Heart right ventricle (tissue), 16 donors: Measurements from ENCODE around the gene HPX. TPM values are rescaled to one million over a fixed set of nuclear protein-coding genes. Genes with fewer than 3 reads are reported as not detected.
A peak's percentile ranks its signal among the peaks of the same experiment; 100 is the strongest.

Source experiments
- ATAC-seq, 8 donors: fragments of 200-7000 bp; cut with Tn5 transposase; one replicate each; pipeline ENCODE4 v1.9.1; 2020; ENCODE audit warnings: mild to moderate bottlenecking in 8 of 8, moderate library complexity in 8 of 8, moderate number of reproducible peaks in 1 of 8
- DNase-seq, 2 donors: peaks; one replicate each; pipeline ENCODE4 v3.0.0-alpha.2; 2020
- H3K27ac ChIP-seq, 10 donors: fragments of 200-600 bp; sonication (generic) in 2 of 10; one replicate each; pipeline versions ENCODE4 v1.5.0 to v1.8.0; 2020 to 2022; ENCODE audit warnings: mild to moderate bottlenecking in 3 of 10
- H3K27me3 ChIP-seq, 7 donors: fragments of 200-600 bp; one replicate each; pipeline ENCODE4 v1.8.0; 2021 to 2022; ENCODE audit warnings: mild to moderate bottlenecking in 2 of 7
- H3K36me3 ChIP-seq, 9 donors: fragments of 200-600 bp; sonication (generic) in 1 of 9; one replicate each; pipeline versions ENCODE4 v1.5.0 to v1.8.0; 2020 to 2022; ENCODE audit warnings: mild to moderate bottlenecking in 2 of 9
- H3K4me1 ChIP-seq, 9 donors: fragments of 200-600 bp; sonication (generic) in 1 of 9; one replicate each; pipeline versions ENCODE4 v1.5.0 to v1.8.0; 2020 to 2022; ENCODE audit warnings: mild to moderate bottlenecking in 4 of 9
- H3K4me3 ChIP-seq, 10 donors: fragments of 200-600 bp; sonication (generic) in 2 of 10; one replicate each; pipeline versions ENCODE4 v1.5.0 to v1.8.0; 2020 to 2022; ENCODE audit warnings: mild to moderate bottlenecking in 7 of 10, moderate library complexity in 2 of 10
- H3K9me3 ChIP-seq, 11 donors: fragments of 200-600 bp in 10 of 11; sonication (generic) in 2 of 11; one replicate each; pipeline versions ENCODE4 v1.5.0 to v1.8.0; 2013 to 2022; ENCODE audit warnings: mild to moderate bottlenecking in 2 of 11, control low read depth in 1 of 11, moderate library complexity in 1 of 11
- CTCF ChIP-seq, 9 donors: fragments of 200-600 bp; sonication (generic) in 2 of 9; IDR thresholded peaks; one replicate each; pipeline versions ENCODE4 v1.5.0 to v1.8.0; 2021 to 2022; ENCODE audit warnings: antibody characterized with exemption in 9 of 9, mild to moderate bottlenecking in 5 of 9, moderate library complexity in 1 of 9
- WGBS, 2 donors: extraction: QIAGEN DNeasy Blood & Tissue Kit; methylation state at CpG; one replicate each; pipeline ENCODE4 v1.1.7; 2013; ENCODE audit warnings: inconsistent platforms in 1 of 2; 5-methylcytosine and 5-hydroxymethylcytosine counted together
- intact Hi-C, 10 donors: fragments of 100-400 bp; cut with DNase I; formaldehyde crosslinking; loops; one replicate each; pipeline versions ENCODE4 v1.11.1 to v1.14.2; 2022
- polyA plus RNA-seq, 2 donors: library from polyadenylated mRNA; stranded (reverse); fragments of 200-250 nt; gene quantifications; one replicate each; pipeline ENCODE4 v1.2.3, GENCODE V29; 2013
- total RNA-seq, 10 donors: library from RNA; stranded (reverse); fragmentation: NEBNext Ultra II Directional in 3 of 10; extraction: Animal tissue kit (Norgen Biotek cat#: 25700) in 3 of 10; gene quantifications; one replicate each; pipeline versions ENCODE4 v1.2.1 to v1.2.4, GENCODE V29; 2021 to 2023
- donor health status: Arrhythmogenic right ventricular cardiomyopathy.
- donor health status: ischemic (EF 13 %, LVEDD 7.1; RV severe dilation, severe dysfunction).
- donor health status: healthy with polysubstance abuse.
- donor health status: DM: no; HTN: yes; CAD: no.
- donor health status: DM: no; HTN: no; CAD: no.
- donor health status: ischemic (EF 25% LVEDD 6.9; RV normal size, moderate dysfunction).
- donor health status: ischemic (EF 25% LVEDD 5.7; RV mildly dilated, moderate dysfunction).
- donor health status: healthy.
- donor health status: DM: yes; HTN: yes; CAD: no.
- donor health status: Ischemic cardiomyopathy.
- donor health status: ischemic (EF 35%, LVEDD 5.7; RV mildly dilated, moderate dysfunction).
- donor health status: nonischemic (EF 11% LVEDD 7.7; RV severe dilation, severe dysfunction).
- donor health status: DM: yes; HTN: yes; CAD: no.
- donor health status: PGD.
- donor health status: ischemic (EF 29% LVEDD 5.4; RV normal size, mild dysfunction).
- donor health status: nonischemic (EF 23%, LVEDD 6.1; RV moderate dilation, normal function).

Gene HPX
- total and polyA plus RNA-seq, 12 donors, result 0.22 to 0.73 (median 0.40) TPM; not detected in 5

GRCh38 chr11:6391537-6392134 lies 49.2 kb downstream of the HPX start:
- Histone ChIP-seq H3K27ac (peak overlapping the region in 1 of 10 donors; percentile 96), H3K4me3 (peak overlapping the region in 9 of 10 donors; percentile 67 to 98 (median 82)), H3K4me1 (peaks cover 5 to 28% (median 22%) of the 10 kb centered on the region in 9 donors), H3K36me3 (peaks cover 0 to 41% (median 0%) of the 10 kb centered on the region in 9 donors), H3K9me3 (no peaks in the 10 kb centered on the region), H3K27me3 (no peaks in the 10 kb centered on the region)
- WGBS, 2 donors, result 92 to 94% methylated on average over 18 of the region's 18 CpGs
- ATAC-seq (no peak), DNase-seq (no peak)
- intact Hi-C loops, result loop anchor here in 1 of 10 donors (10.0 kb wide), 1 partner anchor 293 kb away; the partner anchor contains the start of gene MRPL17
- no peak for TF ChIP-seq CTCF (IDR thresholded peaks at IDR 0.05)

GRCh38 chr11:6390718-6391469 lies 49.9 kb downstream of the HPX start:
- Histone ChIP-seq H3K36me3 (peaks cover 0 to 38% (median 0%) of the 10 kb centered on the region in 9 donors), H3K4me1 (peaks cover 5 to 28% (median 22%) of the 10 kb centered on the region in 9 donors), H3K27me3 (no peaks in the 10 kb centered on the region), H3K4me3 (peak overlapping the region; percentile 66 to 98 (median 80)), H3K27ac (peak overlapping the region; percentile 66 to 98 (median 90)), H3K9me3 (no peaks in the 10 kb centered on the region)
- no peak for DNase-seq
- intact Hi-C loops, result loop anchor here in 2 of 10 donors (1.0 to 10.0 kb wide), 2 partner anchors 83 to 294 kb away; partner anchors contain the start of gene MRPL17 (in 1 of the 2)
- peak in 4 of 8 donors; percentile 1 to 5 (median 2) for ATAC-seq
- TF ChIP-seq CTCF (IDR thresholded peaks at IDR 0.05), result no peak
- WGBS, 2 donors, result 32 to 33% methylated on average over 19 of the region's 19 CpGs

- Histone ChIP-seq H3K9me3 (no peaks in the 10 kb centered on the region), H3K27me3 (no peaks in the 10 kb centered on the region), H3K36me3 (peaks cover 0 to 30% (median 0%) of the 10 kb centered on the region in 9 donors), H3K4me3 (peak within 1 kb of the TSS; percentile 66 to 98 (median 80)), H3K4me1 (peaks cover 5 to 28% (median 22%) of the 10 kb centered on the region in 9 donors), H3K27ac (peak within 1 kb of the TSS; percentile 66 to 98 (median 90))
- peak; percentile 98 to 99 (median 98) for ATAC-seq
- intact Hi-C loops, result loop anchor here in 3 of 10 donors (1.0 to 10.0 kb wide), 3 partner anchors 84 to 315 kb away; partner anchors contain the start of gene MRPL17 (in 2 of the 3)
- DNase-seq, result peak; percentile 94
- TF ChIP-seq CTCF (IDR thresholded peaks at IDR 0.05), result no peak
- 1% methylated on average over 61 to 63 of the region's 63 CpGs for WGBS, 2 donors
These were observed 50.7 kb downstream of the HPX start, which contains the start of gene SMPD1 for GRCh38 chr11:6389905-6390717. Gene SMPD1, plus strand, starts transcription at chr11:6390474. Its CDS starts 125 bp downstream, at chr11:6390599.
